Stimulated activated naive CD8-positive, alpha-beta T cell treated with anti-CD3 and anti-CD28 coated beads, Interleukin-15, amount 100 ng/mL, for 72 hours (primary cell): ENCODE measurements around the gene EMC9.

ENCODE experiments used
- ATAC-seq: fragments of 150-1000 bp; cut with Tn5 transposase; 2 replicates; pipeline ENCODE4 v1.10.0; 2021; ENCODE audit warnings: mild to moderate bottlenecking, moderate library complexity
- DNase-seq, 2 donors: peaks; one replicate each; pipeline ENCODE4 v3.0.0; 2021 to 2022
- H3K27ac Mint-ChIP-seq, 2 donors: one replicate each; pipeline ENCODE4 v1.8.0; 2022; ENCODE audit warnings: mild to moderate bottlenecking in 2 of 2, mixed read lengths in 2 of 2, moderate library complexity in 2 of 2
- H3K27me3 Mint-ChIP-seq: one replicate; pipeline ENCODE4 v1.8.0; 2022; ENCODE audit warnings: mixed read lengths
- H3K4me1 Mint-ChIP-seq: one replicate; pipeline ENCODE4 v1.8.0; 2022; ENCODE audit warnings: mild to moderate bottlenecking, mixed read lengths
- H3K4me3 Mint-ChIP-seq, 2 donors: one replicate each; pipeline ENCODE4 v1.8.0; 2022; ENCODE audit warnings: mild to moderate bottlenecking in 2 of 2, mixed read lengths in 2 of 2, moderate library complexity in 1 of 2
- H3K9me3 Mint-ChIP-seq, 2 donors: one replicate each; pipeline ENCODE4 v1.8.0; 2022; ENCODE audit warnings: mixed read lengths in 2 of 2

Gene EMC9

GRCh38 chr14:24131549-24131966 lies 9.8 kb downstream of the EMC9 start:
- H3K27me3 Mint-ChIP-seq, result no peaks in the 10 kb centered on the region
- DNase-seq (no peak), ATAC-seq (no peak)
- H3K4me1 Mint-ChIP-seq, result peaks cover 40% of the 10 kb centered on the region
- no peaks in the 10 kb centered on the region for H3K9me3 Mint-ChIP-seq
- H3K4me3 Mint-ChIP-seq, result peak overlapping the region in 1 of 2 donors; percentile 73
- peak overlapping the region in 1 of 2 donors; percentile 74 for H3K27ac Mint-ChIP-seq

GRCh38 chr14:24130717-24131548 lies 10.5 kb downstream of the EMC9 start:
- H3K27ac Mint-ChIP-seq, result no peak overlapping the region
- no peaks in the 10 kb centered on the region for H3K9me3 Mint-ChIP-seq
- DNase-seq, result no peak
- H3K4me1 Mint-ChIP-seq, result peaks cover 40% of the 10 kb centered on the region
- ATAC-seq, result no peak
- H3K4me3 Mint-ChIP-seq, result no peak overlapping the region
- H3K27me3 Mint-ChIP-seq, result no peaks in the 10 kb centered on the region

GRCh38 chr14:24130380-24130716 lies 11.0 kb downstream of the EMC9 start, which contains the start of gene FITM1:
FITM1 (plus strand) TSS chr14:24130659; CDS start chr14:24131564, 905 bp downstream.
- no peaks in the 10 kb centered on the region for H3K27me3 Mint-ChIP-seq
- ATAC-seq, result no peak
- no peak for DNase-seq
- no peak within 1 kb of the TSS for H3K27ac Mint-ChIP-seq
- H3K4me1 Mint-ChIP-seq, result peaks cover 36% of the 10 kb centered on the region
- no peaks in the 10 kb centered on the region for H3K9me3 Mint-ChIP-seq
- no peak within 1 kb of the TSS for H3K4me3 Mint-ChIP-seq

- ATAC-seq (no peak), DNase-seq (no peak)
- Mint-ChIP-seq H3K9me3 (no peaks in the 10 kb centered on the region), H3K4me1 (peaks cover 30% of the 10 kb centered on the region), H3K27me3 (no peaks in the 10 kb centered on the region), H3K27ac (no peak overlapping the region), H3K4me3 (no peak overlapping the region)
Measured at GRCh38 chr14:24129410-24129998, 11.9 kb downstream of the EMC9 start.

DNA sequence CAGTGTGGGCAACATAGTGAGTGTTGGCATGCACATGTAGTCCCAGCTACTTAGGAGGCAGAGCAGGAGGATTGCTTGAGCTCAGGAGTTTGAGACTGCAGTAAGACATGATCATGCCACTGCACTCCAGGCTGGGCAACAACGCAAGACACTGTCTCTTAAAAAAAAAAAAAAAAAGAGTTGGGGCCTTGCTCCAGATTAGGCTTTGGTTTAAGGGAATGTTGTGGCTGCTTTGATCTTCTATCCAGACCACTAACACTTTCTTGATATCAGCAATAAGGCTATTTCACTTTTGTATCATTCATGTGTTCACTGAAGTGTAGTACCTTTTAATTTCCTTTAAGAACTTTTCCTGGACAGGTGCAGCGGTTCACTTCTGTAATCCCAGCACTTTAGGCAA lies 13.7 kb downstream of the EMC9 start:
- Mint-ChIP-seq H3K27ac (no peak overlapping the region), H3K9me3 (no peaks in the 10 kb centered on the region), H3K27me3 (no peaks in the 10 kb centered on the region), H3K4me3 (no peak overlapping the region), H3K4me1 (peaks cover 36% of the 10 kb centered on the region)
- DNase-seq (no peak), ATAC-seq (no peak)

GRCh38 chr14:24126939-24127338 lies 14.5 kb downstream of the EMC9 start:
- no peaks in the 10 kb centered on the region for H3K27me3 Mint-ChIP-seq
- ATAC-seq (no peak), DNase-seq (no peak)
- no peak overlapping the region for H3K27ac Mint-ChIP-seq
- no peaks in the 10 kb centered on the region for H3K9me3 Mint-ChIP-seq
- no peak overlapping the region for H3K4me3 Mint-ChIP-seq
- H3K4me1 Mint-ChIP-seq, result peaks cover 28% of the 10 kb centered on the region

- ATAC-seq (peak; percentile 54), DNase-seq (no peak)
- peaks cover 18% of the 10 kb centered on the region for H3K4me1 Mint-ChIP-seq
- peak overlapping the region in 1 of 2 donors; percentile 54 for H3K27ac Mint-ChIP-seq
- no peaks in the 10 kb centered on the region for H3K27me3 Mint-ChIP-seq
- no peak overlapping the region for H3K4me3 Mint-ChIP-seq
- no peaks in the 10 kb centered on the region for H3K9me3 Mint-ChIP-seq
Measured at GRCh38 chr14:24123424-24124417, 17.7 kb downstream of the EMC9 start.

GRCh38 chr14:24122898-24123297 lies 18.5 kb downstream of the EMC9 start:
- ATAC-seq, result peak; percentile 18
- H3K27ac Mint-ChIP-seq, result peak overlapping the region in 1 of 2 donors; percentile 19
- no peak overlapping the region for H3K4me3 Mint-ChIP-seq
- no peaks in the 10 kb centered on the region for H3K9me3 Mint-ChIP-seq
- DNase-seq, result no peak
- peaks cover 15% of the 10 kb centered on the region for H3K4me1 Mint-ChIP-seq
- no peaks in the 10 kb centered on the region for H3K27me3 Mint-ChIP-seq

DNA sequence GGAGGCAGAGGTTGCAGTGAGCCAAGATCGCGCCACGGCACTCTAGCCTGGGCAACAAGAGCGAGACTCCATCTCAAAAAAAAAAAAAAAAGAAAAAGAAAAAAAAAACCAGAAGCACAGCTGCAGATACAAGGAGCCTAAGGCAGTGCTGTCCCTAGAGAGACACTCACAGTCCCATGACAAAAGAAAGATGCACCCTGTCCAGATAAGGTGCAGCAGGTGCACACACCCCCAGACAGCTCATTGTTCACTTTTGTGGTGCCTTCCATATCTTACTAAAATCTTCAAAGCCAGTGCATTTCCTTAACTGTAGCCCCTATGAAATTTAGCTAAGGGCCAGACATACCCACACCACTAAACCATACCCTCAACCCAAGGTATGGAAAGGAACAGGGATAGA lies 19.0 kb downstream of the EMC9 start:
- peaks cover 12% of the 10 kb centered on the region for H3K4me1 Mint-ChIP-seq
- DNase-seq (no peak), ATAC-seq (peak; percentile 39)
- no peak overlapping the region for H3K4me3 Mint-ChIP-seq
- H3K9me3 Mint-ChIP-seq, result no peaks in the 10 kb centered on the region
- H3K27me3 Mint-ChIP-seq, result no peaks in the 10 kb centered on the region
- H3K27ac Mint-ChIP-seq, result peak overlapping the region in 1 of 2 donors; percentile 19

- DNase-seq (no peak), ATAC-seq (no peak)
- Mint-ChIP-seq H3K27me3 (no peaks in the 10 kb centered on the region), H3K27ac (no peak overlapping the region), H3K9me3 (no peaks in the 10 kb centered on the region), H3K4me3 (no peak overlapping the region), H3K4me1 (peaks cover 23% of the 10 kb centered on the region)
Measured at GRCh38 chr14:24121210-24121609, 20.2 kb downstream of the EMC9 start.

- H3K4me3 Mint-ChIP-seq, result no peak overlapping the region
- H3K27me3 Mint-ChIP-seq, result no peaks in the 10 kb centered on the region
- H3K4me1 Mint-ChIP-seq, result peaks cover 35% of the 10 kb centered on the region
- no peaks in the 10 kb centered on the region for H3K9me3 Mint-ChIP-seq
- DNase-seq, result no peak
- no peak overlapping the region for H3K27ac Mint-ChIP-seq
- ATAC-seq, result no peak
Measured at GRCh38 chr14:24119691-24120090, 21.7 kb downstream of the EMC9 start.

- Mint-ChIP-seq H3K9me3 (no peaks in the 10 kb centered on the region), H3K4me1 (peaks cover 22% of the 10 kb centered on the region), H3K27me3 (no peaks in the 10 kb centered on the region), H3K4me3 (no peak overlapping the region), H3K27ac (no peak overlapping the region)
- no peak for ATAC-seq
- DNase-seq, result no peak
Measured at GRCh38 chr14:24117179-24117578, 24.2 kb downstream of the EMC9 start.

- Mint-ChIP-seq H3K9me3 (no peaks in the 10 kb centered on the region), H3K4me1 (peaks cover 22% of the 10 kb centered on the region), H3K27me3 (no peaks in the 10 kb centered on the region), H3K4me3 (peak overlapping the region; percentile 94 to 97), H3K27ac (peak overlapping the region; percentile 87 to 99)
- ATAC-seq, result no peak
- no peak for DNase-seq
Measured at GRCh38 chr14:24116128-24116814, 25.1 kb downstream of the EMC9 start.

GRCh38 chr14:24115422-24116127 lies 25.8 kb downstream of the EMC9 start:
- peaks cover 22% of the 10 kb centered on the region for H3K4me1 Mint-ChIP-seq
- no peak for DNase-seq
- no peaks in the 10 kb centered on the region for H3K27me3 Mint-ChIP-seq
- H3K4me3 Mint-ChIP-seq, result peak overlapping the region; percentile 94 to 97
- H3K27ac Mint-ChIP-seq, result peak overlapping the region; percentile 98 to 99
- no peak for ATAC-seq
- H3K9me3 Mint-ChIP-seq, result no peaks in the 10 kb centered on the region
